Measurements from ENCODE around the gene COX7A1. TPM values are rescaled to one million over a fixed set of nuclear protein-coding genes. Genes with fewer than 3 reads are reported as not detected.
A peak's percentile ranks its signal among the peaks of the same experiment; 100 is the strongest.
"Not testable (repeated sequence)": the region's sequence is repeated elsewhere in the genome, so short reads cannot be mapped to it uniquely, and the experiment has no call there.

COX7A1 gene
- total RNA-seq, 2 experiments from 2014 or later = not detected

DNA sequence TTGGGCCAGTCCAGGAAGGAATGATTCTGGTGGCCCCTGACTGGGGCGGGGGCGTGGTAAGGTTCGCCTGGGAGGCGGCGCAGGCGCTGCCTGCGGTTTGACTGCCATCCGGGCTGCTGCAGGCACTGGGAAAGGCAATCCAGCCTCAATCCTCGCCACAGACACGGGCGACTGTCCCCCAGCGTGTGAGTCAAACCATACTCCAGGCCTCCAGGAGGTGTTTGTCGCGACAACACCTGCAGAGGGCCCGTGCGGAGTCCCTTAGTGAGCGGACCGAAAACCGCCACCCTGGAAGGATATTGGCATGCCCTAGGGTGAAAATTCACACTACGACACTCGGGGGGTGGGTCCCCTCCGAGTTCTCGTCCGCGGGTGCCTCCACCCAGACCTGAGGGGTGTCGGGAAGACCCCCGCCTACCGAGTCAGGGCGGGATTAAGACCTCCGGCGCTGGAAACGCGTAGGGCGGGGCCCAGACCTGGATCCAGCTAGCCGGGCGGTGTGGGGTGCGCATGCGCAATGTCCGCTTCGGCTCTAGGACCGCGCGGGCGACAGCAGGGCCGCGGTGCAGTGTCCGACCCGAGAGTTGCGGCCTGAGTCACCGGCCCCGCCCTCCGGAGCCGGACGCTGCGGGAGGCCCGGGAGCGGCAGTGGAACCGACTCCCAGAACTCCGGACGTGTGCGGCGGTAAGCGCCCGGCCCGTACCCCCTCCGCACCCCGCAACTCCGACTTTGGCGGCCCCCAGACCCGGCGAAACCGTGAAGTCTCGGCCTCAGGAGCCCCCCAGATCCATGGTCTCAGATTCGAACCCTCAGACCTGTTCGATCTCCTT is 12.6 kb downstream of the COX7A1 start, which contains the start of gene CAPNS1:
Gene CAPNS1 (plus strand): TSS at position 594 of the 831 bp plus-strand sequence. CDS start 946 bp downstream, outside the sequence.
- peaks cover 25% of the 10 kb centered on the region for H3K4me1 ChIP-seq (ENCODE audit: insufficient read depth, low read length)
- peak; percentile 63 for ATAC-seq (ENCODE audit: poor library complexity)
- DNase-seq = peak; percentile 82 to 95 (median 88)
- peak within 1 kb of the TSS; percentile 76 to 80 for H3K27ac ChIP-seq (ENCODE audit: low read depth in 1 of 2, low read length in 2 of 2)
- Mint-ChIP-seq H3K36me3 (ENCODE audit: low read depth) (peaks cover 41% of the 10 kb centered on the region), H3K4me3 (peak within 1 kb of the TSS; percentile 89), H3K9me3 (no peaks in the 10 kb centered on the region), H3K27ac (peak within 1 kb of the TSS; percentile 60), H3K27me3 (no peaks in the 10 kb centered on the region), H3K4me1 (ENCODE audit: low read depth) (peaks cover 22% of the 10 kb centered on the region)
- H3K27me3 ChIP-seq (ENCODE audit: control insufficient read depth in 1 of 2, insufficient read depth in 2 of 2, low read length in 2 of 2) = no peaks in the 10 kb centered on the region
- intact Hi-C loops (cut with DNase I, micrococcal nuclease) = loop anchor here (1.0 to 5.0 kb wide), 5 partner anchors 11 to 85 kb away; partner anchors contain the start of genes TBCB (in 1 of the 2), THAP8 (in 1 of the 2), WDR62 (in 1 of the 2) and ZNF565 (in 1 of the 2)
- no peaks in the 10 kb centered on the region for H3K9me3 ChIP-seq (ENCODE audit: control insufficient read depth in 1 of 2, insufficient read depth in 1 of 2, low read length in 2 of 2)
- peak within 1 kb of the TSS; percentile 97 for H3K4me3 ChIP-seq (ENCODE audit: low read length)
- ChIA-PET CTCF (interaction anchor here (1.6 to 2.0 kb wide), 2 partner anchors 12 to 75 kb away, joined by 7 to 15 read pairs; partner anchors contain the start of genes ZNF146 and ZNF565), POLR2A (interaction anchor here (0.7 to 2.0 kb wide), 6 partner anchors 10 to 187 kb away, joined by 3 to 44 read pairs (median 5); partner anchors contain the start of genes POLR2I, TBCB, ZNF146 and ZNF565)
- TF ChIP-seq, protein P1, sequence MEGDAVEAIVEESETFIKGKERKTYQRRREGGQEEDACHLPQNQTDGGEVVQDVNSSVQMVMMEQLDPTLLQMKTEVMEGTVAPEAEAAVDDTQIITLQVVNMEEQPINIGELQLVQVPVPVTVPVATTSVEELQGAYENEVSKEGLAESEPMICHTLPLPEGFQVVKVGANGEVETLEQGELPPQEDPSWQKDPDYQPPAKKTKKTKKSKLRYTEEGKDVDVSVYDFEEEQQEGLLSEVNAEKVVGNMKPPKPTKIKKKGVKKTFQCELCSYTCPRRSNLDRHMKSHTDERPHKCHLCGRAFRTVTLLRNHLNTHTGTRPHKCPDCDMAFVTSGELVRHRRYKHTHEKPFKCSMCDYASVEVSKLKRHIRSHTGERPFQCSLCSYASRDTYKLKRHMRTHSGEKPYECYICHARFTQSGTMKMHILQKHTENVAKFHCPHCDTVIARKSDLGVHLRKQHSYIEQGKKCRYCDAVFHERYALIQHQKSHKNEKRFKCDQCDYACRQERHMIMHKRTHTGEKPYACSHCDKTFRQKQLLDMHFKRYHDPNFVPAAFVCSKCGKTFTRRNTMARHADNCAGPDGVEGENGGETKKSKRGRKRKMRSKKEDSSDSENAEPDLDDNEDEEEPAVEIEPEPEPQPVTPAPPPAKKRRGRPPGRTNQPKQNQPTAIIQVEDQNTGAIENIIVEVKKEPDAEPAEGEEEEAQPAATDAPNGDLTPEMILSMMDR (IDR thresholded peaks at IDR 0.05) = no peak
- peaks cover 21% of the 10 kb centered on the region for H3K36me3 ChIP-seq (ENCODE audit: insufficient read depth, low read length)

DNA sequence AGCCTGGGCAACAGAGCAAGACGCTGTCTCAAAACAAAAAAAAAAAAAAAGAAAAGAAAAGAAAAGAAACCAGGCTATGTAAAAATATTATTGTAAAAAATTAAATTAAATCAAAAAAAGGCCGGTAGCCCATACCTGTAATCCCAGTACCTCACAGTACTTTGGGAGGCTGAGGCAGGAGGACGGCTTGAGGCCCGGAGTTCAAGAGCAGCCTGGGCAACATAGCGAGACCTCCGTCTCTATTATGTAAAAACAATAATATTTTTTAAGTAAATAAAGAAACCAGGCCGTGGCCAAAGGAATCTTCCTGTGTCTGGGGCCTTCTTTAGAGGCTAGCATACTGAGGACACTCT is 13.2 kb downstream of the COX7A1 start:
- Histone ChIP-seq H3K27ac (ENCODE audit: low read depth in 1 of 2, low read length in 2 of 2) (peak overlapping the region; percentile 76 to 80), H3K36me3 (ENCODE audit: insufficient read depth, low read length) (peaks cover 15% of the 10 kb centered on the region), H3K4me1 (ENCODE audit: insufficient read depth, low read length) (peaks cover 25% of the 10 kb centered on the region), H3K4me3 (ENCODE audit: low read length) (peak overlapping the region; percentile 97), H3K27me3 (ENCODE audit: control insufficient read depth in 1 of 2, insufficient read depth in 2 of 2, low read length in 2 of 2) (no peaks in the 10 kb centered on the region), H3K9me3 (ENCODE audit: control insufficient read depth in 1 of 2, insufficient read depth in 1 of 2, low read length in 2 of 2) (no peaks in the 10 kb centered on the region)
- peak overlapping the region; percentile 60 for H3K27ac Mint-ChIP-seq
- H3K27me3 Mint-ChIP-seq = no peaks in the 10 kb centered on the region
- intact Hi-C loops (cut with DNase I, micrococcal nuclease) = loop anchor here in 1 of 2 experiments (1.0 kb wide), 1 partner anchor 11 kb away; no protein-coding TSS in a partner anchor
- CTCF ChIA-PET = interaction anchor here (0.7 to 2.0 kb wide), 2 partner anchors 11 to 22 kb away, joined by 5 to 15 read pairs; no protein-coding TSS in a partner anchor
- peak overlapping the region; percentile 89 for H3K4me3 Mint-ChIP-seq
- TF ChIP-seq, protein P1 (IDR thresholded peaks at IDR 0.05) = no peak
- DNase-seq (no peak), ATAC-seq (ENCODE audit: poor library complexity) (no peak)
- POLR2A ChIA-PET = interaction anchor here (0.6 to 2.6 kb wide), 7 partner anchors 10 to 187 kb away, joined by 3 to 44 read pairs (median 7); partner anchors contain the start of genes POLR2I, TBCB, ZNF146 and ZNF565
- H3K4me1 Mint-ChIP-seq (ENCODE audit: low read depth) = peaks cover 22% of the 10 kb centered on the region
- peaks cover 38% of the 10 kb centered on the region for H3K36me3 Mint-ChIP-seq (ENCODE audit: low read depth)
- no peaks in the 10 kb centered on the region for H3K9me3 Mint-ChIP-seq

DNA sequence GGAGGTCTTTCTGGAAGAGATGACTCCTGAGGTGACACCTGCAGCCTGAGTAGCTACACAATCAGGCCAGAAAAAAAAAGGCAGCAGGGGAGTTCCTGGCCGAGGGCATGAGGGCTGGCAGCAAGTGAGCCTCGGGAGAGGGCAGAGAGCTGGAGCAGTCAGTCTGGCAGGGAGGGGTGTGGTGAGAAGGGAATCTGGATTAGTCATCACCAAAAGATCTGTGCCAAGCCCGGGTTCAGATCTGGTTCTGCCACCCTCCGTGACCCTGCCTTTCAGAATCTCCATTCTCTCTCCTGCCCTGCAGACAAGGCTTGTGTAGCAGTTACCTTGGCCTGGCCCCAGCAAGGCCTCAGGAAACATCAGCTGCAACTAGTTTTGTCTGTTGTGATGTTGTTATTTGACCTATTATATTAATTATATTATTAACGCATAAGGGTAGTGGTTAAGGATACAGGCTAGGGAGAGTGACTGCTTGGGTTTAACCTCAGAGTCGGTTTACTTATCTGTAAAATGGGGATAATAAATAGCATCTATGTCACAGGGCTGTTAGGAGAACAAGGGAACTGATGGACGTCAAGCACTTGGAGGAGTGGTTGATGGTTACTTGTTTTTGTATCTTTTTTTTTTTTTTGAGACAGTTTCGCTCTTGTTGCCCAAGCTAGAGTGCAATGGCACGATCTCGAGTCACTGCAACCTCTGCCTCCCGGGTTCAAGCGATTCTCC is 15.1 kb downstream of the COX7A1 start:
- Mint-ChIP-seq H3K27ac (peak overlapping the region; percentile 58), H3K4me3 (peak overlapping the region; percentile 72), H3K9me3 (no peaks in the 10 kb centered on the region), H3K27me3 (no peaks in the 10 kb centered on the region), H3K4me1 (ENCODE audit: low read depth) (peaks cover 22% of the 10 kb centered on the region), H3K36me3 (ENCODE audit: low read depth) (peaks cover 25% of the 10 kb centered on the region)
- DNase-seq (peak in 3 of 14 experiments; percentile 23 to 39 (median 25)), ATAC-seq (ENCODE audit: poor library complexity) (no peak)
- Histone ChIP-seq H3K36me3 (ENCODE audit: insufficient read depth, low read length) (peaks cover 3% of the 10 kb centered on the region), H3K4me1 (ENCODE audit: insufficient read depth, low read length) (peaks cover 32% of the 10 kb centered on the region), H3K27me3 (ENCODE audit: control insufficient read depth in 1 of 2, insufficient read depth in 2 of 2, low read length in 2 of 2) (no peaks in the 10 kb centered on the region), H3K4me3 (ENCODE audit: low read length) (no peak overlapping the region), H3K27ac (ENCODE audit: low read depth in 1 of 2, low read length in 2 of 2) (no peak overlapping the region), H3K9me3 (ENCODE audit: control insufficient read depth in 1 of 2, insufficient read depth in 1 of 2, low read length in 2 of 2) (no peaks in the 10 kb centered on the region)
- TF ChIP-seq, protein P1 (IDR thresholded peaks at IDR 0.05) = no peak
- CTCF ChIA-PET = interaction anchor here (1.4 kb wide), 1 partner anchor 9 kb away, joined by 3 read pairs; no protein-coding TSS in a partner anchor
- intact Hi-C loops (cut with DNase I, micrococcal nuclease) = no loop called here
- POLR2A ChIA-PET = interaction anchor here (2.6 kb wide), 1 partner anchor 9 kb away, joined by 14 read pairs; no protein-coding TSS in a partner anchor

DNA sequence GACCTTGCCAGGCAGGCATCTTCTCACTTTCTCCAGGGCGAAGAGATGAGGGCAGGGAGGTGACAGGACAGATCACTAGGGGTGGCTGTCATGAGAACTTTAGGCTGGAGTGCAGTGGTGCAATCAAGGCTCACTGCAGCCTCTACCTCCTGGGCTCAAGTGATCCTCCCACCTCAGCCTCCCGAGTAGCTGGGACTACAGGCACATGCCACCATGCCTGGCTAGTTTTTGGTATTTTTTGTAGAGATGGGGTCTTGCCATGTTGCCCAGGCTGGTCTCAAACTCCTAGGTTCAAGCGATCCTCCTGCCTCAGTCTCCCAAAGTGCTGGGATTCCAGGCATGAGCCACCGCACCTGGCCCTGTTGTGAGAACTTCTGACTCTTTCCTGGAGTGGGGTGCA is 17.4 kb downstream of the COX7A1 start:
- intact Hi-C loops (cut with DNase I, micrococcal nuclease); H3K27me3 ChIP-seq (ENCODE audit: control insufficient read depth in 1 of 2, insufficient read depth in 2 of 2, low read length in 2 of 2): not testable (repeated sequence)

More for the DNA sequence above, 17.4 kb downstream of the COX7A1 start:
- POLR2A ChIA-PET; H3K9me3 ChIP-seq (ENCODE audit: control insufficient read depth in 1 of 2, insufficient read depth in 1 of 2, low read length in 2 of 2); DNase-seq; H3K36me3 Mint-ChIP-seq (ENCODE audit: low read depth); H3K9me3 Mint-ChIP-seq; H3K36me3 ChIP-seq (ENCODE audit: insufficient read depth, low read length); H3K27ac Mint-ChIP-seq; H3K27ac ChIP-seq (ENCODE audit: low read depth in 1 of 2, low read length in 2 of 2); H3K27me3 Mint-ChIP-seq; H3K4me3 Mint-ChIP-seq; CTCF ChIA-PET; H3K4me3 ChIP-seq (ENCODE audit: low read length); ATAC-seq (ENCODE audit: poor library complexity): not testable (repeated sequence)
- peaks cover 14% of the 10 kb centered on the region for H3K4me1 Mint-ChIP-seq (ENCODE audit: low read depth)
- peaks cover 32% of the 10 kb centered on the region for H3K4me1 ChIP-seq (ENCODE audit: insufficient read depth, low read length)

Data from CD4-positive, alpha-beta T cell (primary cell).